Spleen (tissue), 7 donors: ENCODE data around the gene DLG2.
"Not testable (repeated sequence)": the region's sequence is repeated elsewhere in the genome, so short reads cannot be mapped to it uniquely, and the experiment has no call there.

Experiments
- POLR2AphosphoS5 ChIP-seq, 3 donors: sonication (generic); formaldehyde crosslinking; IDR thresholded peaks; one replicate each; pipeline ENCODE4 v1.5.1; 2017; ENCODE audit warnings: antibody characterized with exemption in 3 of 3
- TF ChIP-seq, protein P1 (sequence below), 11 experiments: fragments of 200-600 bp in 7 of 11; fragments of 450-650 bp in 4 of 11; sonication (generic) in 4 of 11; IDR thresholded peaks in 8 of 11; conservative IDR thresholded peaks in 3 of 11; 1 replicate in 7 of 11; 2 replicates in 4 of 11; pipeline versions ENCODE4 v1.4.0 to v1.8.0; 2016 to 2021; ENCODE audit warnings: antibody characterized with exemption in 11 of 11, inconsistent platforms in 4 of 11, mild to moderate bottlenecking in 1 of 11
- donor health status: DM: no; HTN: no; CAD: no; lungs with moderate emphysema.
- donor health status: DM: no; HTN: no; CAD: no.
- donor health status: DM: no; HTN: no; CAD: no.

DNA sequence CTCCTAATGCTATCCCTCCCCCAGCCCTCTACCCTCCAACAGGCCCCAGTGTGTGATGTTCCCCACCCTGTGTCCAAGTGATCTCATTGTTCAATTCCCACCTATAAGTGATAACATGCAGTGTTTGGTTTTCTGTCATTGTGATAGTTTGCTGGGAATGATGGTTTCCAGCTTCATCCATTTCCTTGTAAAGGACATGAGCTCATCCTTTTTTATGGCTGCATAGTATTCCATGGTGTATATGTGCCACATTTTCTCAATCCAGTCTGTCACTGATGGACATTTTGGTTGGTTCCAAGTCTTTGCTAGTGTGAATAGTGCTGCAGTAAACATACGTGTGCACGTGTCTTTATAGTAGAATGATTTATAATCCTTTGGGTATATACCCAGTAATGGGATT, 277.6 kb downstream of the DLG2 start:
- not testable (repeated sequence) for TF ChIP-seq POLR2AphosphoS5 (IDR thresholded peaks at IDR 0.05)
- TF ChIP-seq, protein P1, sequence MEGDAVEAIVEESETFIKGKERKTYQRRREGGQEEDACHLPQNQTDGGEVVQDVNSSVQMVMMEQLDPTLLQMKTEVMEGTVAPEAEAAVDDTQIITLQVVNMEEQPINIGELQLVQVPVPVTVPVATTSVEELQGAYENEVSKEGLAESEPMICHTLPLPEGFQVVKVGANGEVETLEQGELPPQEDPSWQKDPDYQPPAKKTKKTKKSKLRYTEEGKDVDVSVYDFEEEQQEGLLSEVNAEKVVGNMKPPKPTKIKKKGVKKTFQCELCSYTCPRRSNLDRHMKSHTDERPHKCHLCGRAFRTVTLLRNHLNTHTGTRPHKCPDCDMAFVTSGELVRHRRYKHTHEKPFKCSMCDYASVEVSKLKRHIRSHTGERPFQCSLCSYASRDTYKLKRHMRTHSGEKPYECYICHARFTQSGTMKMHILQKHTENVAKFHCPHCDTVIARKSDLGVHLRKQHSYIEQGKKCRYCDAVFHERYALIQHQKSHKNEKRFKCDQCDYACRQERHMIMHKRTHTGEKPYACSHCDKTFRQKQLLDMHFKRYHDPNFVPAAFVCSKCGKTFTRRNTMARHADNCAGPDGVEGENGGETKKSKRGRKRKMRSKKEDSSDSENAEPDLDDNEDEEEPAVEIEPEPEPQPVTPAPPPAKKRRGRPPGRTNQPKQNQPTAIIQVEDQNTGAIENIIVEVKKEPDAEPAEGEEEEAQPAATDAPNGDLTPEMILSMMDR (IDR thresholded peaks at IDR 0.05 in 8 of 11, conservative IDR thresholded peaks at IDR 0.05 in 3 of 11), result not testable (repeated sequence)
